Bronchial epithelial cell (primary cell): ENCODE results near the gene IL15. TPM values are rescaled to one million over a fixed set of nuclear protein-coding genes. Genes with fewer than 3 reads are reported as not detected.
"Not testable (repeated sequence)": the region's sequence is repeated elsewhere in the genome, so short reads cannot be mapped to it uniquely, and the experiment has no call there.

ENCODE experiments used
- DNase-seq: peaks from one replicate; pipeline ENCODE4 v3.0.0-alpha.2; 2010; ENCODE audit warnings: low read depth
- FAIRE-seq: peaks from 2 replicates; lab custom pipeline; 2011; peaks lifted over from hg19 to GRCh38; lab: Jason Lieb, UNC
- H3K27me3 ChIP-seq: 2 replicates; pipeline ENCODE4 v1.5.1; 2011; ENCODE audit warnings: low read length; ENCODE audit not compliant: control insufficient read depth, insufficient read depth
- H3K36me3 ChIP-seq: 2 replicates; pipeline ENCODE4 v1.5.1; 2011; ENCODE audit warnings: low read length; ENCODE audit not compliant: control insufficient read depth, insufficient read depth
- H3K4me3 ChIP-seq: 2 replicates; pipeline ENCODE4 v1.5.1; 2011; ENCODE audit warnings: mild to moderate bottlenecking, low read depth, low read length, control low read depth
- CTCF ChIP-seq: IDR thresholded peaks from 2 replicates; pipeline ENCODE4 v1.5.1; 2011; ENCODE audit warnings: mild to moderate bottlenecking, moderate library complexity, low read length, control low read depth, inconsistent platforms; ENCODE audit not compliant: insufficient read depth, severe bottlenecking
- total RNA-seq: library from RNA; depleted of rRNA; stranded (reverse); fragments of >200 nt; gene quantifications from 2 replicates; pipeline ENCODE4 v1.2.1, GENCODE V29; 2014

IL15 gene
- total RNA-seq, 1 donor from 2014 or later: 0.53 TPM

DNA sequence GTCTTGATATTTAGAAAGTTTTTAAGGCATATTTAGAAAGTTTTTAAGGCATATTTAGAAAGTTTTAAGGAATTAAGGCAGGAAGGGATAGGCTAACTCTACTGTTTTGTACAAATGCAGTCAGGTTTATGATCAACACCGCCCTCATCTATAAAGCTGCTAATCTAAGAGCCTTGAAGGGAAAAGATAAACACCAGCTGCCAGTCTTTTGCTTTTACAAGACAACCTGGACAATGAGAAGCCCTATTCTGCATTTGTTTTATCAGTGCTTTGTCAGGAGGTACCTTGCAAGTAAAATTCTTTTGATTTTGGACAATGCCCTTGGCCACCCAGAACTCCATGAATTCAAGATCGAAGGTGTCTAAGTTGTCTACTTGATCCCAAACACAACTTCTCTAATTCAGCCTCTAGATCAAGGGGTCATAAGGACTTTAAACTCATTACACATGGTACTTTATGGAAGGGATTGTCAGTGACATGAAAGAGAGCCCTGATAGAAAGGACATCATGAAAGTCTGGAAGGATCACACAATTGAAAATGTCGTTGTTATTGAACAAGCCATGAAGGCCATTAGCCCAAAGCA lies 39.8 kb downstream of the IL15 start:
- FAIRE-seq (no peak), DNase-seq (no peak)
- no peak for TF ChIP-seq CTCF
- H3K4me3 ChIP-seq: no peak overlapping the region
- no peaks in the 10 kb centered on the region for H3K27me3 ChIP-seq
- H3K36me3 ChIP-seq: no peaks in the 10 kb centered on the region

DNA sequence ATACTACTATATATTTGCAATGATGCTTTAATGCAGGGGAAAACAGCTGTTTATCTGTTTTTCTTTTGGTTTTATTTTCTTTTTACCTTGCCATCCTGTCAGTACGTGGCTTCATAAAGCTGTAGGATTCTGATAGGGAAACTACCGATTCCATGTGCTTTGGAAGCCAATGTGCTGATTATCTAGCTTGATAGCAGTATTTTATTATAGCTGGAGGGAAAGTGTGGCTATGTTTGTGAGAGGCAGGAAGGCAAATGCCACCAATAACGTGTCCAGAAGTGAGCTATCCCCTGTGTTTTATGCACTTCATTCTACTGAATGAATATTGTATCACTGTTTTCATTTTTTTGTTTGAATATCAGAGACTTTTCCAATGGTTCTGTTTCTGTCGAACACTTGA lies 43.7 kb downstream of the IL15 start:
- FAIRE-seq (no peak), DNase-seq (no peak)
- no peaks in the 10 kb centered on the region for H3K36me3 ChIP-seq
- H3K4me3 ChIP-seq: no peak overlapping the region
- TF ChIP-seq CTCF: no peak
- H3K27me3 ChIP-seq: no peaks in the 10 kb centered on the region

GRCh38 chr4:141684785-141685184 lies 48.4 kb downstream of the IL15 start:
- Histone ChIP-seq H3K4me3 (no peak overlapping the region), H3K27me3 (no peaks in the 10 kb centered on the region), H3K36me3 (no peaks in the 10 kb centered on the region)
- peak; percentile 73 for DNase-seq
- FAIRE-seq: no peak
- TF ChIP-seq CTCF: no peak

GRCh38 chr4:141686146-141686775 lies 49.9 kb downstream of the IL15 start:
- no peak overlapping the region for H3K4me3 ChIP-seq
- FAIRE-seq (no peak), DNase-seq (peak; percentile 75)
- H3K27me3 ChIP-seq: no peaks in the 10 kb centered on the region
- TF ChIP-seq CTCF: no peak
- H3K36me3 ChIP-seq: no peaks in the 10 kb centered on the region

DNA sequence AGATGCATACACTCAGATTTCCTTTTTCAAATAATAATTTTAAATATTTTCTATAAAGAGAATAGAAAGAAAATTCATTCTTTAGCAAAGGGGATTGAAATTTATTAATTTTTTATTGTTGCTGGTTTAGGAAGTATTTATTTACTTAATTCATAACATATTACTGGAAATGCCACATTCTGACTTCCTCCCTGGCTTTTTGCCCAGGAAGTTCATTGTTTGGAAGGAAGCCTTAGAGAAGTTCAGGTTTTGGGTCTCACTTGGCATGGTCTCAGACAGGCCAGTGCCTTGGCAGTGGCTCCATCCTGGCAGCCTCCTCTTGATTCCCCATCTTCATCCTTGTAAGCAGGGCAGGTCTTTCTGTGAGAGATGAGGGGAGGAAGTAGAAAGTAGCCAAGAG lies 50.5 kb downstream of the IL15 start:
- no peak for FAIRE-seq

DNA sequence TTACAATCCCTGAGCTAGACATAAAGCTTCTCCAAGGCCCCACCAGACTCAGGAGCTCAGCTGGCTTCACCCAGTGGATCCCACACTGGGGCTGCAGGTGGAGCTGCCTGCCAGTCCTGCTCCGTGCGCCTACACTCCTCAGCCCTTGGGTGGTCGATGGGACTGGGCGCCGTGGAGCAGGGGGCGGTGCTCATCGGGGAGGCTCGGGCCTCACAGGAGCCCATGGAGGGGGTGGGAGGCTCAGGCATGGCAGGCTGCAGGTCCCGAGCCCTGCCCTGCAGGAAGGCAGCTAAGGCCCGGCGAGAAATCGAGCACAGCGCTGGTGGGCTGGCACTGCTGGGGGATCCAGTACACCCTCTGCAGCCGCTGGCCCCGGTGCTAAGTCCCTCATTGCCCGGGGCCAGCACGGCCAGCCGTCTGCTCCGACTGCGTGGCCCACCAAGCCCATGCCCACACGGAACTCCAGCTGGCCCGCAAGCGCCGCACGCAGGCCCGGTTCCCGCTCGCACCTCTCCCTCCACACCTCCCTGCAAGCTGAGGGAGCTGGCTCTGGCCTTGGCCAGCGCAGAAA lies 53.4 kb downstream of the IL15 start:
- H3K27me3 ChIP-seq, H3K4me3 ChIP-seq, FAIRE-seq, H3K36me3 ChIP-seq, DNase-seq: not testable (repeated sequence)

More for the DNA sequence above, 50.5 kb downstream of the IL15 start:
- DNase-seq: no peak
- no peak overlapping the region for H3K4me3 ChIP-seq
- H3K27me3 ChIP-seq: no peaks in the 10 kb centered on the region
- no peaks in the 10 kb centered on the region for H3K36me3 ChIP-seq
- no peak for TF ChIP-seq CTCF

DNA sequence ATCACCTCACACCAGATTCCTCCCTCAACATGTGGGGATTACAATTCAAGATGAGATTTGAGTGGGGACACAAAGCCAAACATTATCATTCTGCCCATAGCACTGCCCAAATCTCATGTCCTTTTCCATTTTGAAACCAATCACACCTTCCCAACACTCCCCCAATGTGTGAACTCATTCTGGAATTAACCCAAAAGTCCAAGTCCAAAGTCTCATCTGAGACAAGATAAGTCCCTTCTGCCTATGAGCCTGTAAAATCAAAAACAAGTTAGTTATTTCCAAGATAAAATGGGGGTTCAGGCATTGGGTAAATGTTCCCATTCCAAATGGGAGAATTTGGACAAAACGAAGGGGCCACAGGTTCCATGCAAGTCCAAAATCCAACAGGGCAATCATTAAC lies 54.9 kb downstream of the IL15 start:
- not testable (repeated sequence) for H3K36me3 ChIP-seq, H3K27me3 ChIP-seq, FAIRE-seq, DNase-seq, H3K4me3 ChIP-seq
